Measurements from ENCODE around the gene SCN5A.

The SCN5A gene

GRCh38 chr3:38598791-38599190 is 50.7 kb downstream of the SCN5A start:
- DNase-seq: no peak

- no peak for DNase-seq
These were observed 51.9 kb downstream of the SCN5A start for GRCh38 chr3:38597502-38598060.

GRCh38 chr3:38595393-38595792 is 54.1 kb downstream of the SCN5A start:
- DNase-seq: no peak

- DNase-seq: no peak
These were observed 59.0 kb downstream of the SCN5A start for GRCh38 chr3:38590521-38590920.

GRCh38 chr3:38588995-38589937 is 60.2 kb downstream of the SCN5A start:
- DNase-seq: no peak

- DNase-seq: no peak
These were observed 61.0 kb downstream of the SCN5A start for GRCh38 chr3:38588371-38588971.

- no peak for DNase-seq
These were observed 61.8 kb downstream of the SCN5A start for GRCh38 chr3:38587548-38588131.

GRCh38 chr3:38586546-38587520 is 62.7 kb downstream of the SCN5A start:
- DNase-seq: no peak

GRCh38 chr3:38585791-38586420 is 63.6 kb downstream of the SCN5A start:
- DNase-seq: no peak

- no peak for DNase-seq
These were observed 65.8 kb downstream of the SCN5A start for GRCh38 chr3:38583688-38584087.

GRCh38 chr3:38582941-38583645 is 66.4 kb downstream of the SCN5A start:
- peak; percentile 20 for DNase-seq

- DNase-seq: no peak
These were observed 67.2 kb downstream of the SCN5A start for GRCh38 chr3:38582316-38582715.

GRCh38 chr3:38581774-38582173 is 67.7 kb downstream of the SCN5A start:
- DNase-seq: no peak

GRCh38 chr3:38580450-38581382 is 68.8 kb downstream of the SCN5A start:
- DNase-seq: no peak

- no peak for DNase-seq
These were observed 69.7 kb downstream of the SCN5A start for GRCh38 chr3:38579551-38580449.

GRCh38 chr3:38579141-38579540 is 70.3 kb downstream of the SCN5A start:
- DNase-seq: no peak

- DNase-seq: no peak
These were observed 70.9 kb downstream of the SCN5A start for GRCh38 chr3:38578551-38578950.

- no peak for DNase-seq
These were observed 71.4 kb downstream of the SCN5A start for GRCh38 chr3:38578081-38578475.

Data from OCI-M1 (cell line).